GM10266 (cell line): ENCODE data around the gene VPS35L.

Source experiments
- DNase-seq: peaks from one replicate; pipeline ENCODE4 v3.0.0; 2012; ENCODE audit errors: extremely low spot score
- TF ChIP-seq, protein P1 (sequence below): IDR thresholded peaks from 2 replicates; pipeline ENCODE4 v1.5.1; 2012; ENCODE audit warnings: mild to moderate bottlenecking, low read depth; ENCODE audit not compliant: control insufficient read depth, insufficient read depth; ENCODE audit errors: missing control alignments

The VPS35L gene

DNA sequence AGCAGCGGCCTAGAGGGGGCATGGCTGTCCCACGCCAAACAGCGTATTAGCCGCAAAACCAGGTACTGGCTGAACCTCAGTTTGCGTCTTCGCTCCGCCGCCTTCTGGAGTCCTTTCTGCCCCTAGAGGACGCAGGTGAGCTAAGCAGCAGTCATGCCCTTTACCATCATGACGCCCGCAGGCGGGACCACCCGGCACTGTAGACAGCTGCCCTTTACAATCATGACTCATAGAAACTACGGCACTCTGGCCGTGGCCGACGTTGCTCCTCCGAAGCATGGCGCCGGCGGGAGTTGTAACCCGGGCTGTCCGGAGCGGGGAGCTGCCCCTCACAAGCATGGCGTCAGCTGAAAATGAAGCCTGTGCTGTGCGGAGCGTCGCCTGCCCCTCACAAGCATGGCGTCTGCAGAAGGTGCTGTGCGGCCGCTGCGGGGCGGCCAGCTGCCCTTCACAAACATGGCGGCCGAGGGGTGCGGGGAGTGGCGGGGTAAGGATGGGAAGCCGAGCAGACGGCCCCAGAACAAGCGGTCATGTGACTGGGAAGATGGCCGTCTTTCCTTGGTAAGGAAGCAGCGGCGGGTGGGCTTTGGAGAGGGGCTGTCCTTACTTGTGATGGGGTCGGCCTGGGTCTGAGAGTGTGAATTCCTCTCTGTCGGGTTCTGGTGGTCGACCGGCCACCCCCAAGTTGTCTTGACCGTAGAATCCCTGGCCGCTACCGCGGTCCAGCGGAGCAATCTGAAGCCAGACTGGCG, at the start of gene VPS35L:
TSS of gene VPS35L (plus strand) at position 518 of the 752 bp plus-strand sequence. CDS start at position 545, 27 bp downstream.
- TF ChIP-seq, protein P1, sequence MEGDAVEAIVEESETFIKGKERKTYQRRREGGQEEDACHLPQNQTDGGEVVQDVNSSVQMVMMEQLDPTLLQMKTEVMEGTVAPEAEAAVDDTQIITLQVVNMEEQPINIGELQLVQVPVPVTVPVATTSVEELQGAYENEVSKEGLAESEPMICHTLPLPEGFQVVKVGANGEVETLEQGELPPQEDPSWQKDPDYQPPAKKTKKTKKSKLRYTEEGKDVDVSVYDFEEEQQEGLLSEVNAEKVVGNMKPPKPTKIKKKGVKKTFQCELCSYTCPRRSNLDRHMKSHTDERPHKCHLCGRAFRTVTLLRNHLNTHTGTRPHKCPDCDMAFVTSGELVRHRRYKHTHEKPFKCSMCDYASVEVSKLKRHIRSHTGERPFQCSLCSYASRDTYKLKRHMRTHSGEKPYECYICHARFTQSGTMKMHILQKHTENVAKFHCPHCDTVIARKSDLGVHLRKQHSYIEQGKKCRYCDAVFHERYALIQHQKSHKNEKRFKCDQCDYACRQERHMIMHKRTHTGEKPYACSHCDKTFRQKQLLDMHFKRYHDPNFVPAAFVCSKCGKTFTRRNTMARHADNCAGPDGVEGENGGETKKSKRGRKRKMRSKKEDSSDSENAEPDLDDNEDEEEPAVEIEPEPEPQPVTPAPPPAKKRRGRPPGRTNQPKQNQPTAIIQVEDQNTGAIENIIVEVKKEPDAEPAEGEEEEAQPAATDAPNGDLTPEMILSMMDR = peak; percentile 72

DNA sequence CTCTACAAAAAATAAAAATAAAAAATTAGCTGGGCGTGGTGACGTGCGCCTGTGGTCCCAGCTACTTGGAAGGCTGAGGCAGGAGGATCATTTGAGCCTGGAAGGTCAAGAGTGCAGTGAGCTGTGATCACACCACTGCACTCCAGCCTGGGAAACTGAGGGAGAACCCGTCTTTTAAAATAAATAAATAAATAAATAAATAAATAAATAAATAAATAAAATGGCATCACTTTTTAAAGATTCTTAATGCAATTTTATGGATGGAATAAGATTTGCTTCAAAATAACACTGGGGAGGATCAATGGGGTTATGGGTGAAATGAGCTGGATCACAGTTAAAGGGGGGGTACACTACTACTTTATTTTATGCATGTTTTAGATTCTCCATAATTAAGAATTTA, 48.5 kb upstream of the VPS35L start:
- DNase-seq = no peak
- TF ChIP-seq, protein P1 = no peak

More for the DNA sequence above, at the start of gene VPS35L:
- DNase-seq = peak; percentile 85

- no peak for DNase-seq
- TF ChIP-seq, protein P1 = no peak
These were observed 47.6 kb upstream of the VPS35L start for GRCh38 chr16:19507867-19508266.

DNA sequence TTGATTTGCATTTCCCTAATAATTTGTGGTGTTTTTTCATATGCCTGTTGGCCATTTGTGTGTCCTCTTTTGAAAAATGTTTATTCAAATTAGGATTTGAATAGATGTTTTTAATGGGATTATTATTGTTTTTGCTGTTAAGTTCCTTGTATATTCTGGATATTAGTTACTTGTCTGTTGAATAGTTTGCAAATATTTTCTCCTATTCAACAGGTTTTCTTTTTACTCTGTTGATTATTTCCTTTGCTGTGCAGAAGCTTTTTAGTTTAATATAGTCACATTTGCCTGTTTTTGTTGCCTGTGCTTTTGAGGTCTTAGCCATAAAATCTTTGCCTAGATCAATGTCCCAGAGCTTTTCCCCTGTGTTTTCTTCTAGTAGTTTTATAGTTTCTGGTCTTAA, 43.2 kb upstream of the VPS35L start:
- DNase-seq = no peak
- TF ChIP-seq, protein P1 = no peak

DNA sequence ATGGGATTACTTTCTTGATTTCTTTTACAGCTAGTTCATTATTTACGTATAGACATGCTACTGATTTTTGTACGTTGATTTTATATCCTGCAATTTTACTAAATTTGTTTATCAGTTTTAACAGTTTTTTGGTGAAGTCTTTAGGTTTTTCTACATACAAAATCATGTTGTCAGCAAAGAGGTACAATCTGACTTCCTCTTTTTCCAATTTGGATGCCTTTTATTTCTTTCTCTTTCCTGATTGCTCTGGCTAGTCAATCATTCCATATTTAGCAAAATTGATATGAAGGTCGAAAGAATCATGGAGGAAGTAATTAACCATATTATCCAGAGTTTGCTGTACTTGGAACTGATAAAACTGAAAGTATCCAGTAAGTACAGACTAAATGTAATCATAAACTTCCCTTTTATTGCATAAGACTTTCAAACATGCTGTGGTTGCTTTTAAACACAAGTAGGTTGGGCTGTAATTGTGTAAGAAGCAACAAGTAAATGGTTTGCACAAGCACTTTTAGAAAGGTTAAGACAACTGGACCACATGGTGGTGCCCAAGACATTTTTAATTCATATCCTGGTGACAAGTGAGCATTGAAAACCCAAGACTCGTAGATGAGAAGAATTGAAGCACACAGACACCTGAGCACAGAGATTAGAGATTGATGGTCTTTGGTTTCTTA, 42.0 kb upstream of the VPS35L start:
- no peak for DNase-seq

DNA sequence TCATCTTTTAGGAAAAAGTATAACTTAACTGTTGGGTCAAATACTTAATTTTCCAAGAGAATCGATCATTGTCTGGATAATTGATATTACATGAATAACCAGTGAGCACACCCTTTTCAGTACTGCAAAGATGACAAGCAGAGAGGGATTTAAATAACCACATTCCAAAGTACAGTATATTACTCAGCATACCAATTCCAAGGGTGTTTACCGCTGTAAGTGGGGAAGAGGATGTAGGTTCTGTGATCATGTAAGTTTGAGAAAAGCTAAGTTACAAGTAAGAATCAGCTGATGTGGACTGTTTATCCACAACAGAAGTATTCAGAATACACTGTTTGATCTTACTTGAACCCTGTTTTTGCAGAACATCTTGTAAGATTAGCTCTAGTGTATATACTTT, 39.7 kb upstream of the VPS35L start:
- TF ChIP-seq, protein P1 = no peak
- no peak for DNase-seq

More for the DNA sequence above, 42.0 kb upstream of the VPS35L start:
- TF ChIP-seq, protein P1 = no peak

DNA sequence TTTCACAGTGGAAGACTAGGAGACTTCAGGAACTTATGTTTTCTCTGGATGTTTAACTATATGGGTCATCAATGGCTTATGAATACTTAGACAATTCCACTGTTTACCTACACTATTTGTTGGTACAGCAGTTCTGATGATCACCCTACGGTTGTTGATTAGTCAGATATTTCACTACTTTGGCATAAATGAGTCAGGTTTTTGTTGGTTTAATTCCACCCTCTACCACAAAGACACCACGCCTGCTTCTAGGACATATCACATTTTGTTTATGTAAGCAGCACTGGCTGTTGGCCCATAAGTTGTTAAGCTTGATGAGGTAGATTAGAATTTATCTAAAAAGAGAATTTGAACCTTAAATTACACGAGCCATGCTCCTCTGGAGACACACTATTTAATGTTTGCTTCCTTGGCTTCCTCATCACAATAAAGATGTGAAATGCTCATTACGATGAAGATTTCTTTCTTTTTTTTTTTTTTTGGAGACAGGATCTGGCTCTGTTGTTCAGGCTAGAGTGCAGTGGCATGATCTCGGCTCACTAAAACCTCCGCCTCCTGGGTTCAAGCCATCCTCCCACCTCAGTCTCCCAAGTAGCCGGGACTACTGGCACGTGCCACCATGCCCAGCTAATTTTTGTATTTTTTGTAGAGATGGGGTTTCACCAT, 37.9 kb upstream of the VPS35L start:
- no peak for DNase-seq
- TF ChIP-seq, protein P1 = no peak
